ENCODE measurements around the gene ROCK2.

- no peak for TF ChIP-seq ZNF709 (CRISPR knock-in tag; IDR thresholded peaks at IDR 0.05)
- TF ChIP-seq REST (IDR thresholded peaks at IDR 0.05; ENCODE audit: borderline replicate concordance in 1 of 2, low read depth in 1 of 2, low read length in 2 of 2) = no peak
- no peak for TF ChIP-seq ETV5 (CRISPR knock-in tag; IDR thresholded peaks at IDR 0.05; ENCODE audit: borderline replicate concordance)
- no peak for TF ChIP-seq CHCHD3 (CRISPR knock-in tag; IDR thresholded peaks at IDR 0.05)
- no peak for TF ChIP-seq PAX8 (CRISPR knock-in tag; IDR thresholded peaks at IDR 0.05; ENCODE audit: borderline replicate concordance)
- TF ChIP-seq ZNF614 (CRISPR knock-in tag; IDR thresholded peaks at IDR 0.05; ENCODE audit: borderline replicate concordance) = no peak
- no peak for TF ChIP-seq ZNF260 (CRISPR knock-in tag; IDR thresholded peaks at IDR 0.05; ENCODE audit: borderline replicate concordance, low read depth)
- TF ChIP-seq MYNN (CRISPR knock-in tag; IDR thresholded peaks at IDR 0.05; ENCODE audit: low read depth) = no peak
- no peak for TF ChIP-seq POLR2A (IDR thresholded peaks at IDR 0.05; ENCODE audit: insufficient read depth in 1 of 2, low read depth in 2 of 2, low read length in 2 of 2)
- no peak for TF ChIP-seq ZFP36 (IDR thresholded peaks at IDR 0.05; ENCODE audit: borderline replicate concordance, low read depth, low read length, partially characterized antibody)
Measured at GRCh38 chr2:11228692-11229091, 115.7 kb downstream of the ROCK2 start.

Data from HepG2 (cell line).